Measurements from ENCODE around the gene SLC17A2.
"Not testable (repeated sequence)": the region's sequence is repeated elsewhere in the genome, so short reads cannot be mapped to it uniquely, and the experiment has no call there.

The SLC17A2 gene

DNA sequence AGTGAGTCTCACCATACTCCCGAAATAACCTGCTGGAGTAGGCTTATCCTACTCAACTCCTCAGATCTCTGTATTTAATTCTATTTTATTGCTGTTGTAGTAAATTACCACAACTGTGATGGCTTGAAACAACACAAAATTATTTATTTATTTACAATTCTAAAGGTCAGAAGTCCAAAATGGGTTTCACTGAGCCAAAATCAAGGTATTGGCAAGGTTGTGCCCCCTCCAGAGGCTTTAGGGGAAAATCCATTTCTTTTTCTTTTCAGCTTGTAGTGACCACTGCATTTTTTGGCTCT lies 869 bp upstream of the SLC17A2 start:
- no peak overlapping the region for H2BK12ac ChIP-seq (ENCODE audit: low read length)
- no peak overlapping the region for H4K8ac ChIP-seq (ENCODE audit: low read depth, low read length)
- no peaks in the 10 kb centered on the region for H3K4me1 ChIP-seq (ENCODE audit: control insufficient read depth in 1 of 2, insufficient read depth in 2 of 2, low read length in 2 of 2)
- no peak for DNase-seq
- H3K9me3 ChIP-seq (ENCODE audit: insufficient read depth, low read depth, low read length): no peaks in the 10 kb centered on the region
- no peak overlapping the region for H3K9ac ChIP-seq (ENCODE audit: low read length)
- no peak overlapping the region for H4K91ac ChIP-seq (ENCODE audit: low read depth, low read length)
- H2AK5ac ChIP-seq (ENCODE audit: low read length): no peak overlapping the region
- H3K79me1 ChIP-seq (ENCODE audit: low read length): no peaks in the 10 kb centered on the region
- H3K27me3 ChIP-seq (ENCODE audit: insufficient read depth, low read length): no peaks in the 10 kb centered on the region
- no peak overlapping the region for H4K12ac ChIP-seq (ENCODE audit: low read depth, low read length)
- no peaks in the 10 kb centered on the region for H3K36me3 ChIP-seq (ENCODE audit: control insufficient read depth in 1 of 2, insufficient read depth in 2 of 2, low read length in 2 of 2)
- H3K4ac ChIP-seq (ENCODE audit: low read depth, low read length): no peak overlapping the region
- H3K79me2 ChIP-seq (ENCODE audit: control insufficient read depth, insufficient read depth, low read length, poor library complexity): no peaks in the 10 kb centered on the region
- no CpG with 5 or more reads among the region's 1 CpG for WGBS (ENCODE audit: extremely low coverage, insufficient coverage, insufficient read length)
- H3K14ac ChIP-seq (ENCODE audit: low read length): no peak overlapping the region
- H3K4me3 ChIP-seq (ENCODE audit: low read depth, low read length): no peak overlapping the region
- H3K27ac ChIP-seq (ENCODE audit: low read depth, low read length): no peak overlapping the region
- H2BK5ac ChIP-seq (ENCODE audit: low read depth, low read length, poor library complexity): no peak overlapping the region
- no peak overlapping the region for H2BK120ac ChIP-seq (ENCODE audit: insufficient read depth, low read length, poor library complexity)
- no peak overlapping the region for H3K18ac ChIP-seq (ENCODE audit: low read length)
- no peak overlapping the region for H2AFZ ChIP-seq (ENCODE audit: insufficient read depth, low read length, poor library complexity)
- no peak overlapping the region for H3K4me2 ChIP-seq (ENCODE audit: low read length)
- no peak overlapping the region for H3K23ac ChIP-seq (ENCODE audit: low read length)

DNA sequence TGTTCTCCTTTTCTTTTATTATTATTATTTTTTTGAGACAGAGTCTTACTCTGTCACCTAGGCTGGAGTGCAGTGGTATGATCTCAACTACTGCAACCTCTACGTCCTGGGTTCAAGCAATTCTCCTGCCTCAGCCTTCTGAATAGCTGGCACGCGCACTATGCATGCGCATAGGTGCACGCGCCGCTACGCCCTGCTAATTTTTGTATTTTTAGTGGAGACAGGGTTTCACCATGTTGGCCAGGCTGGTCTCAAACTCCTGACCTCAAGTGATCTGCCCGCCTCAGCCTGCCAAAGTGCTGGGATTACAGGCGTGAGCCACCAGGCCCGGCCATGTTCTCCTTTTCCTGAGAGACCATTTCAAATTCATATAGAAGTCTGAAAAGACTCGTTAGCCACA lies 706 bp downstream of the SLC17A2 start:
- not testable (repeated sequence) for H3K4me1 ChIP-seq (ENCODE audit: control insufficient read depth in 1 of 2, insufficient read depth in 2 of 2, low read length in 2 of 2); H3K79me1 ChIP-seq (ENCODE audit: low read length); H3K4ac ChIP-seq (ENCODE audit: low read depth, low read length); H4K12ac ChIP-seq (ENCODE audit: low read depth, low read length); H3K36me3 ChIP-seq (ENCODE audit: control insufficient read depth in 1 of 2, insufficient read depth in 2 of 2, low read length in 2 of 2); H4K8ac ChIP-seq (ENCODE audit: low read depth, low read length); H2AFZ ChIP-seq (ENCODE audit: insufficient read depth, low read length, poor library complexity); H3K9me3 ChIP-seq (ENCODE audit: insufficient read depth, low read depth, low read length); H2AK5ac ChIP-seq (ENCODE audit: low read length); H4K91ac ChIP-seq (ENCODE audit: low read depth, low read length); H2BK120ac ChIP-seq (ENCODE audit: insufficient read depth, low read length, poor library complexity); H3K18ac ChIP-seq (ENCODE audit: low read length); H3K27me3 ChIP-seq (ENCODE audit: insufficient read depth, low read length); H3K4me3 ChIP-seq (ENCODE audit: low read depth, low read length); H3K27ac ChIP-seq (ENCODE audit: low read depth, low read length); H3K79me2 ChIP-seq (ENCODE audit: control insufficient read depth, insufficient read depth, low read length, poor library complexity); H3K14ac ChIP-seq (ENCODE audit: low read length); H3K9ac ChIP-seq (ENCODE audit: low read length); H2BK12ac ChIP-seq (ENCODE audit: low read length); H3K23ac ChIP-seq (ENCODE audit: low read length); H3K4me2 ChIP-seq (ENCODE audit: low read length); H2BK5ac ChIP-seq (ENCODE audit: low read depth, low read length, poor library complexity); DNase-seq
- no CpG with 5 or more reads among the region's 12 CpGs for WGBS (ENCODE audit: extremely low coverage, insufficient coverage, insufficient read length)

DNA sequence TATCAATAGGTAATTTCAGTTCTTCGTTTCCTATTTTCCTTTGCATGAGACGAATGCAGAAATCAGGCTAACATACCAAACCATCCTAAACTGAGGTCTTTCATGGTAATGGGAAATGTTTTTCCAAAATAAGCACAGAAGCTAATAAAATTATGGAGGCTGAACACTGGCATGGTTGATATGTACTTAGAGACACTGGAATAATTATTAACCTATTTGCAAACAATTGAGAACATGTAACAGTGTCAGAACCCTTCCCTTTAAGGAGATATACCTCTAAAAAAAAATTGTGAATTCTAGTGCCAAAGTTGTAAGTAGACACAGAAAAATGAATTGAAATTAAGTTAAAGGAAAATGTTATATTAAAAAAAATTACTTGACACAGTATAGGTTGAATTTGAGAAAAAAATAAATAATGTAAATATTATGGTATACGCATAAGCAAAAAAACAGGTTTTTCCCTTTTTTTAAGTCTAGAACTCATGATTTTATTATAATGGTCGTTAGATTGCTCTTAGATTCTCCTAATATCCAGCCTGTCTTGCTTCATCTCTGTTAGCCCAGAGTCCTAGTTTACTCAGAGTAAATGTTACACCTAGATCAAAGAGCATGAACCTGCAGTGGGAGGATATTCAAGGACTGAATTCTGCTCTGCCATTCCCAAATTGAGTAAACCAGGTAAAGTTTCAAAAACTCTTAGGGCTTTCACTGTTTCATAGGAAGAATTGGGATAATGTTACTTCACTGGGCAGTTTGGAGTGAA lies 1.7 kb downstream of the SLC17A2 start:
- no peak for DNase-seq
- H3K79me1 ChIP-seq (ENCODE audit: low read length): no peaks in the 10 kb centered on the region
- no peaks in the 10 kb centered on the region for H3K27me3 ChIP-seq (ENCODE audit: insufficient read depth, low read length)
- no peaks in the 10 kb centered on the region for H3K79me2 ChIP-seq (ENCODE audit: control insufficient read depth, insufficient read depth, low read length, poor library complexity)
- H3K4ac ChIP-seq (ENCODE audit: low read depth, low read length): no peak overlapping the region
- H3K14ac ChIP-seq (ENCODE audit: low read length): no peak overlapping the region
- H4K91ac ChIP-seq (ENCODE audit: low read depth, low read length): no peak overlapping the region
- no CpG with 5 or more reads among the region's 4 CpGs for WGBS (ENCODE audit: extremely low coverage, insufficient coverage, insufficient read length)
- no peak overlapping the region for H3K9ac ChIP-seq (ENCODE audit: low read length)
- H2BK12ac ChIP-seq (ENCODE audit: low read length): no peak overlapping the region
- H3K23ac ChIP-seq (ENCODE audit: low read length): no peak overlapping the region
- no peak overlapping the region for H2AK5ac ChIP-seq (ENCODE audit: low read length)
- H3K4me3 ChIP-seq (ENCODE audit: low read depth, low read length): no peak overlapping the region
- H4K12ac ChIP-seq (ENCODE audit: low read depth, low read length): no peak overlapping the region
- no peak overlapping the region for H3K18ac ChIP-seq (ENCODE audit: low read length)
- no peak overlapping the region for H2AFZ ChIP-seq (ENCODE audit: insufficient read depth, low read length, poor library complexity)
- H3K36me3 ChIP-seq (ENCODE audit: control insufficient read depth in 1 of 2, insufficient read depth in 2 of 2, low read length in 2 of 2): no peaks in the 10 kb centered on the region
- no peaks in the 10 kb centered on the region for H3K9me3 ChIP-seq (ENCODE audit: insufficient read depth, low read depth, low read length)
- no peak overlapping the region for H2BK5ac ChIP-seq (ENCODE audit: low read depth, low read length, poor library complexity)
- no peaks in the 10 kb centered on the region for H3K4me1 ChIP-seq (ENCODE audit: control insufficient read depth in 1 of 2, insufficient read depth in 2 of 2, low read length in 2 of 2)
- no peak overlapping the region for H2BK120ac ChIP-seq (ENCODE audit: insufficient read depth, low read length, poor library complexity)
- no peak overlapping the region for H3K27ac ChIP-seq (ENCODE audit: low read depth, low read length)
- H3K4me2 ChIP-seq (ENCODE audit: low read length): no peak overlapping the region
- no peak overlapping the region for H4K8ac ChIP-seq (ENCODE audit: low read depth, low read length)

DNA sequence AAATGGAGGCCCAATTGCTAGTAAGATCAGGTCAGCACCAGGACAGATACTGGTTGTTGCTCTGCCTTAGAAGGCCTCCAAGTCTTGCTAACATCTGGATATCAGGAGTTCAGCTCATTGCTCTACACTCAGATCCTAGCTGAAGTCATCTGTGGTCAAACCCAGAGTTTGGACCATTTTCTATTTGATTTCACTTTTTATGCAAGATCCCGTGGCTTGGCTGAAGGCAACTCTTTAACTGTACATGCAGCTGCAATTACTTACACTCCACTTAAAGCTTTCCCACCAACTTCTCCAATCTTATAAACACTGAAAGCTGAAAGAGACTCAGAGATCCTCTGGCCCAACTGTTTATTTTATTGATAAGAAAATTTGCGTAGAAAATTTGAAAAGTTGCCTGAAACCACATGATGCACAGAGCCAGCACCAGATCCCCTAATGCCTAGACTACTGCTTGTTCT lies 2.7 kb downstream of the SLC17A2 start:
- Histone ChIP-seq H3K4me2 (ENCODE audit: low read length) (no peak overlapping the region), H2AFZ (ENCODE audit: insufficient read depth, low read length, poor library complexity) (no peak overlapping the region), H3K79me2 (ENCODE audit: control insufficient read depth, insufficient read depth, low read length, poor library complexity) (no peaks in the 10 kb centered on the region), H3K9me3 (ENCODE audit: insufficient read depth, low read depth, low read length) (no peaks in the 10 kb centered on the region), H2BK120ac (ENCODE audit: insufficient read depth, low read length, poor library complexity) (no peak overlapping the region), H3K14ac (ENCODE audit: low read length) (no peak overlapping the region), H3K18ac (ENCODE audit: low read length) (no peak overlapping the region), H3K4me3 (ENCODE audit: low read depth, low read length) (no peak overlapping the region), H3K9ac (ENCODE audit: low read length) (no peak overlapping the region), H3K36me3 (ENCODE audit: control insufficient read depth in 1 of 2, insufficient read depth in 2 of 2, low read length in 2 of 2) (no peaks in the 10 kb centered on the region), H2BK5ac (ENCODE audit: low read depth, low read length, poor library complexity) (no peak overlapping the region), H4K91ac (ENCODE audit: low read depth, low read length) (no peak overlapping the region), H4K12ac (ENCODE audit: low read depth, low read length) (no peak overlapping the region), H3K27me3 (ENCODE audit: insufficient read depth, low read length) (no peaks in the 10 kb centered on the region), H3K4ac (ENCODE audit: low read depth, low read length) (no peak overlapping the region), H3K79me1 (ENCODE audit: low read length) (no peaks in the 10 kb centered on the region), H4K8ac (ENCODE audit: low read depth, low read length) (no peak overlapping the region), H2BK12ac (ENCODE audit: low read length) (no peak overlapping the region), H3K23ac (ENCODE audit: low read length) (no peak overlapping the region), H2AK5ac (ENCODE audit: low read length) (no peak overlapping the region), H3K4me1 (ENCODE audit: control insufficient read depth in 1 of 2, insufficient read depth in 2 of 2, low read length in 2 of 2) (no peaks in the 10 kb centered on the region), H3K27ac (ENCODE audit: low read depth, low read length) (no peak overlapping the region)
- DNase-seq: no peak
- WGBS (ENCODE audit: extremely low coverage, insufficient coverage, insufficient read length): no CpG with 5 or more reads among the region's 2 CpGs

Data from trophoblast cell (in vitro differentiated cells and primary cell).